ENCODE measurements around the gene MSLN.

DNA sequence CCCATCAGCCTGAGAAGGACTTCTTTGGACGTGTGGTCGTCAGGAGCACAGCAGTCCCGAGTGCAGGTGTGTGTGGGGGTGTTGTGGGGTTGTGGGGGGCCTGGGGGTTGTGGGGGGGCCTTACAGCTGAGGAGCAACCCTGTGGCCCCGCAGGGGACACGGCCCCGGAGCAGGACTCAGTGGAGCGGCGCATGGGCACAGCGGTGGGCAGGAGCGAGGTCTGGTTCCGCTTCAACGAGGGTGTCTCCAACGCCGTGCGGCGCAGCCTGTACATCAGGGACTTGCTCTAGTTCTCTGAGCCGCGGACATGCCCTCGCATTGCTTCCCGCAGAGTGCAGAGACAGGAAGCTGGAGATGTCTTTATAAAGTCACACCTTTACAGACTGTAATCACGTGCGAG is 37.2 kb downstream of the MSLN start:
- TF ChIP-seq POLR2AphosphoS5 (IDR thresholded peaks at IDR 0.05; ENCODE audit: low read depth, low read length) (no peak), POLR2A (IDR thresholded peaks at IDR 0.05; ENCODE audit: low read depth, low read length) (no peak), TAF1 (IDR thresholded peaks at IDR 0.05; ENCODE audit: borderline replicate concordance, low read depth, low read length) (no peak)

Measured in GM12892 (cell line).